HG02798 (cell line): Measurements from ENCODE around the gene DNAH10.
"Not testable (repeated sequence)": the region's sequence is repeated elsewhere in the genome, so short reads cannot be mapped to it uniquely, and the experiment has no call there.

Source experiments
- ATAC-seq: cut with Tn5 transposase; IDR thresholded peaks from one replicate; pipeline ENCODE4 v1.9.1; 2021; ENCODE audit warnings: mild to moderate bottlenecking; ENCODE audit not compliant: unreplicated experiment, poor library complexity

The DNAH10 gene

DNA sequence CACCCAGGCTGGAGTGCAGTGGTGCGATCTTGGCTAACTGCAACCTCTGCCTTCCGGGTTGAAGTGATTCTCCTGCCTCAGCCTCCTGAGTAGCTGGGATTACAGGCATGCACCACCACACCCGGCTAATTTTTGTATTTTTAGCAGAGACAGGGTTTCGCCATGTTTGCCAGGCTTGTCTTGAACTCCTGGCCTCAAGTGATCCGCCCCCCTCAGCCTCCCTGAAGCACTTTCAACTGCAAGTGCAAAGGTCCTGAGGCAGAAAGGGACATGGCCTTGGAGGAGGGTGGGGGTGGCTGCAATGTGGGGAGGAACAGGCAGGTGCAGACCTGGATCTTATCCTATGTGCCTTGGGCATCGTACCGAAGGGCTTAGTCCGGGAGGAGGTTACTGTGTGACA, 27.3 kb downstream of the DNAH10 start:
- not testable (repeated sequence) for ATAC-seq

DNA sequence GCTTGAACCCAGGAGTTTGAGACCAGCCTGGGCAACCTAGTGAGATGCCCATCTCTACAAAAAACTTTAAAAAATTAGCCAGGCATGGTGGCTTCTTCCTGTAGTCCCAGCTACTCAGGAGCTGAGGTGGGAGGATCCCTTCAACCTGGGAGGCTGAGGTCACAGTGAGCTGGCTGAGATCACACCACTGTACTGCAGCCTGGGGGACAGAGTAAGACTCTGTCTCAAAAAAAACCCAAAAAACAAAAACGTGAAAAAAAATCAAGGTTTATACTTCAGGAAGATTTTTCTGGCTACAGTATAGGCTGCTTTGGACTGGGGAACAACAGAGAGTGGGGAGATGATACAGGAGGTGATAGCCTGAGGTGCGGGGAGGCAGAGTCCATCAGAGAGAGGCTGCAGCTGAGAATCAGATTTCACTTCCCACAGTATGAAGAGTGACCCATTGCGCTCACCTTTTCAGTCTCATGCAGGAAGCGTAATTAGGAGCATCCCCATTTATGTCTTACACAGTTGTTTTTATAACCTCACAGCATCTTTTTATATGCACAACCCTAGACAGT, 28.9 kb downstream of the DNAH10 start:
- no peak for ATAC-seq

DNA sequence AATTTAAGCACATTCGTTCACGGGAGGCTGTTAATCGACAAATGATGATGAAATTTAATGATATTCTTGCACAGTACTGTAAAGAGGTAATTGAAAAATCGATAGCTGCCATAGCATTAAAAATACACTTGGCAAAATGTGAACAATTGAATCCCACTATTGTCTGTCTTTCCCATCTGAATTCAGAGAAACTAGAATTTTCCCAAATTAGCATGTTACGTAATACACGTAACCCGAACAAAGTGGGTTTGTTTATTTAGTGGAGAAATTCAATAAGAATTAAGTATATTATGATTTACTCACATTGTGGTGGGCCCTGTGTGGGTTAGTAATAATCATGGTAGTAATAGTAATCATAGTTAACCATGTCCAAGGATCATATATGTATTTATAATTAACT, 31.9 kb downstream of the DNAH10 start:
- no peak for ATAC-seq

DNA sequence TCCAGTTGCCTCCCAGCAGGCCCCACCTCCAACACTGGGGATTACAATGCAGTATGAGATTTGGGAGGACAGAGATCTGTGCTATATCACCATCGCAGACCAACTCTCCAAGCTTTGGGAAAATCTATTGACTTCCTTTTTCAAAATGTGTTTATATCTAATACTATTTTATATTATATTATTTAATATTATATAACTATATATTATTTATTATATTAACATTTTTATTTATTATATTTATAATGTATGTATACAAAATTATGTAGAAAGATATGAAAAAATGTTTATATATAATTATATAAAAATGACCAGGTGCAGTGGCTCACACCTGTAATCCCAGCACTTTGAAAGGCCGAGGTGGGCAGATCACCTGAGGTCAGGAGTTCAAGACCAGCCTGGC, 36.4 kb downstream of the DNAH10 start:
- no peak for ATAC-seq

DNA sequence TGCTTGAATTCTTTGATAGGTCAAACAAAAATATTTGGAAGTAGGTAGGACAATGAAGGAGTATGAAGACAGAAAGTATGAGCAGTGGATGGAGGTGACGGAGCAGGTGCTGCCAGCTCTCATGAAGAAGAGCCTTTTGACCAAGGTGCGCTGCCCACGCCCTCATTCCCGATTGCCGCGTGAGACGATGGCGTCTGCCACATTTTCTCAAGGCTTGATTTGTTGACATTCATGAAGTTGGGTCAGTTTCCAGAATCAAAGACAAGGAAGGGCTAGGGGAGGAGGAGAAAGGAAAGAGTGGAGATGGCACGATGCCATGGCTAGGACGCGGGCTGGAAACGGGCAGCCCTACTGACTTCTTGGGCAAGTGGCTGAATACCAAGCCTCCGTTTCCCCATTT, 37.1 kb downstream of the DNAH10 start:
- no peak for ATAC-seq

DNA sequence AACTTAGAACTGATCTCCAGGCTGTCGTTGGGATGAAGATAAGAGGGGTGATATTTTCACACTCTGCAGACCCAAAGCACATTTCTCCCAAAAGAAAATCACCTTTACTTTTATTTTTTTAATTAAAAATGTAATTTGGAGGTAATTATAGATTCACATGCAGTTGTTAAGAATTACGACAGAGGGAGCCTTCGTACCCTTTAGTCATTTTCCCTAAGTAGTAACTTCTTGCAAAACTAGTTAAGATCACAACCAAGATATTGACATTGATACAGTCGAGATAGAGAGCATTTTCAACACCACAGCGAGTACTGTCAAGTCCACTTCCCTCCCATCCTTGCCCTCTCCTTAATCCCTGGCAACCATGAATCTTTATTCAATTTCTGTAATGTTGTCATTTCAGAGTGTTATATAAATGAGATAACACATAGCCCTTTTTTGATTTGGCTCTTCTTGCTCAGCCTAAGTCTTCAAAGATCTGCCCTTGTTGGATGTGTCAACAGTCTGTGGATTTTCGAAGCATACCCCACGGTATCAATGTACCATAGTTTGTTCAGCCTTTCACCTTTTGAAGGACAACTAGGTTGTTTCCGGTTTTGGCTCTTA, 39.6 kb downstream of the DNAH10 start:
- ATAC-seq: no peak

DNA sequence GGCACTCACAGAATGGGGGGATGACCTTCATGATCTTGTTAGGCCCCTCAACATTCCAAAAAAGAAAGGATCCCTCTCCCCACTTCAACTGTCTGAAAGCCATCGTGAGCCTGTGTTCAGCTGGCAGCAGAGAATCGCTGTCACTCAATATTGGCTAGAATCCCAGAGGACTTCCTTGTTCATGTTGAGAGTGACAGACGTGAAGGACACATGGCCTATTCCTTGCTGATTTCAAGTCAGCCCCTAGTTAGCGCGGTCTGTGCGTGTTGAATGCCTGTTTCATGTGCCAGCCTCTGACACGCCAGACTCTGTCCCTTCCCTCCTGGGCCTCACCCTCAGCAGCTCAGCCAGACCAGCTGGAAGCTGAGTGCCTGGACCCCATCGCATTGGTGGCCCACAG, 43.1 kb downstream of the DNAH10 start:
- ATAC-seq: no peak

DNA sequence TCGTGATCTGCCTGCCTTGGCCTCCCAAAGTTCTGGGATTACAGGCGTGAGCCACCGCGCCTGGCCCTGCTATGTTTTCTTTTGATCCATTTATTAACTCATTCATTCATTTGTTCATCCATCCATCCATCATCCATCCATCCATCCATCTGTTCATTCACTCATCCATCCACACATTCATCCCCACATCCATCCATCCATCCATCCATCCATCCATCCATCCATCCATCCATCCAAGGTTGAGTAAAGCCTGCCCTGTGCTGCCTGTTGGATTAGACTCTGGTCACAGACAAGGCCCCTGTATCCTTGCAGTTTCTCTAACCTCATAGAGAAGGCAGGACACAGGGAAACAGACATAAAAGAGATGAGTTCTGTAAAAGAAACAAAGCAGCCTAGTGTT, 44.9 kb downstream of the DNAH10 start:
- no peak for ATAC-seq

DNA sequence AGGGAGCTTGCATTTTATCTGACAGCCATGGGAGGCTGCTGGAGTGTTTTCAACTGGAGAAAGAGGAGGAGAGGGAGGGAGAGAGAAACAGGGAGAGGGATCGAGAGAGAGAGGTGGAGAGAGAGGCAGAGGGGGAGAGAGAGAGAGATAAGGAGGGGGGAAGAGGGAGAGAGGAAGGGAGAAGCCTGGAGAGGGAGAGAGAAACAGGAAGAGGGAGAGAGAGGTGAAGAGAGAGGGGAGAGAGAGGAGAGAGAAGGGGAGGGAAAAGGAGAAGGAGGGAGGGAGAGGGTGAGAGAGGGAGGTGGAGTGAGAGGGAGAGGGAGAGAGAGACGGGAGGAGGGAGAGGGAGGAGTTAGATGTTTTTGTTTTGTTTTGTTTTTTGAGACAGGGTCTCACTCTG, 45.6 kb downstream of the DNAH10 start:
- no peak for ATAC-seq

DNA sequence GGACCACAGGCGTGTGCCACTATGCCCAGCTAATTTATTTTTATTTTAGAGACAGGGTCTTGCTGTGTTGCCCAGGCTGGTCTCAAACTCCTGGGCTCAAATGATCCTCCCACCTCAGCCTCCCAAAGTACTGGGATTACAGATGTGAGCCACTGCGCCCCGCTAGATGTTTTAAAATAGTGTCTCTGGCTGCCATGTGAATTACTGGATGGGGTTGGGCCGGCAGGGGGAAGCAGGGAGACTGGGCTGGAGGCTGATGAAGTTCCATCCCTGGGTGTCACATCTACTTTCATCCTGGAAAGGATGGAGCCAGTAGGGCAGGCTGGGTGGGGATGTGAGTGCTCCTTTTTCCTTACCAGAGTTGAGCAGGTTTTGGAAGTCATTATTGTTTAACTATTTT, 46.1 kb downstream of the DNAH10 start:
- ATAC-seq: no peak

DNA sequence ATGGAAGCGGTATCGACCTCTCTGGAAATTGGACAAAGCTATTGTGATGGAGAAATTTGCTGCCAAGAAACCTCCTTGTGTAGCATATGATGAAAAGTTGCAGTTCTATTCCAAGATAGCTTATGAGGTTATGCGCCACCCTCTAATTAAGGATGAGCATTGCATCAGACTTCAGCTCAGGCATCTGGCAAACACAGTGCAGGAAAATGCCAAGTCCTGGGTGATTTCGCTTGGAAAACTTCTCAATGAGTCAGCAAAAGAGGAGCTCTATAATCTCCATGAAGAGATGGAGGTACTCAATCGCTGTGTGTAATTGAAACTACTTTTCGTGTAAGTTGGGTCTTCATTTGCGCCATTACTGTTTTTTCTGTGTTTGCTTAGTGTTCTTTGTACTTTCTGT, 51.2 kb downstream of the DNAH10 start:
- no peak for ATAC-seq

DNA sequence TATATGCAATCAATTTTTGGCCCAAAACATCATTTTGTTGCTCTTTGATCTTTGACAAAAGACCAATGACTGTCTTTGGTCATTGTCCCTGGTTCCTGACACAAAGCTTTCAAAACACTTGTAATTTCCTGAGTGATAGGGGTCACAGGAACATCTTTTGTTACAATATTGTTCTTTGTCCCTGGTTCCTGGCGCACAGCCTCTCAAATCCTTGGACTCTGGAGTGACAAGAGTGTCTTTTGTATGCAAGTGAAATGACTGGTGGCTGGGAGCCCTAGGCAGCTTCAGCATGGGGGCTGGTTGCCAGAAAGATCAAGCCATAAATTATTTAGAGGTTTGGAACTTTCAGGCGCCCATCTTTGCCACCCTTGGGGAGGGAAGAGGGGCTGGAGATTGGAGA, 53.9 kb downstream of the DNAH10 start:
- no peak for ATAC-seq

DNA sequence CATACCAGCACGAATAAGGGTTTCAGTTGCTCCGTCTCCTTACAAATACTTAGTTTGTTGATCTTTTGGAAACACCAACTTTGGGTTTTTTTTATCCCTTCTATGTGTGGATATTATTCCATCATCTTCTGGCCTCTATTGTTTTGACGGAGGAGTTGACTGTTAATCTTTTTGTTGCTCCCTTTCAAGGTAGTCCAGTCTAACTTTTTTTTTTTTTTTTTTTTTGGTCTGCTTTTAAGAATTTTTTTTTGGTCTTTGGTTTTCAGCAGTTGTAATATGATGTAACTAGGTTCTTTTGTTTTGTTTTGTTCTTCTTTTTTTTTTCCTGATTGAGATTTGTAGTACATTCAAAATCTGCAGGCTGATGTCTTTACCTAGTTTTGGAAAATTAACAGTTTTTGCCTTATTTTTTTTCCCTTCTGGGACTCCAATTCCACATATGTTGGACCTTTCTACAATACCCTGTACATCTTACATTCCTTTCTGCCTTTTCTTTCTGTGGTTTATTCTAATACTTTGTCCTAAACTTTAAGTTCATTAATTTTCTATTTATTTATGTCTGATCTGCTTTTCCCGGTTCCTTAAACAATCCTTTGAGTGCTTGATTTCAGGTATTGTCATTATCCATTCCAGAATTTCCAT, 54.9 kb downstream of the DNAH10 start:
- ATAC-seq: no peak

DNA sequence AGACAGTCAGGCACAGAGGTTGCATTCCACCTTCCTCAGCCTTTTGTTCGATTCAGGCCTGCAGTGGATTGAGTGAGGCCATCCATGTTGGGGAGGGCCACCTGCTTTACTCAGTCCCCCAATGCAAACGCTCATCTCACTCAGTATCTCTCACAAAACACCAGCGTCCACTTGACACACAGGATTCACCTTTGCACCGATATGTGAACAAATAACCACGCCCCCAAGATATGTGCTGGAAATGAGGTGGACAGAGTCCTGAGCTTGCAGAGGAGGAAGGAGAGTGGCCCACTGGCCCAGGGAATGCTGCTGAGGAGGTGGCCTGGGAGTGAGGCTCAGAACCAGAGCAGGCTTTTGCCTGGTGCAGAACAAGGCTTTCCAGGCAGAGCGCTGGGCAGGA, 60.7 kb downstream of the DNAH10 start:
- ATAC-seq: no peak

DNA sequence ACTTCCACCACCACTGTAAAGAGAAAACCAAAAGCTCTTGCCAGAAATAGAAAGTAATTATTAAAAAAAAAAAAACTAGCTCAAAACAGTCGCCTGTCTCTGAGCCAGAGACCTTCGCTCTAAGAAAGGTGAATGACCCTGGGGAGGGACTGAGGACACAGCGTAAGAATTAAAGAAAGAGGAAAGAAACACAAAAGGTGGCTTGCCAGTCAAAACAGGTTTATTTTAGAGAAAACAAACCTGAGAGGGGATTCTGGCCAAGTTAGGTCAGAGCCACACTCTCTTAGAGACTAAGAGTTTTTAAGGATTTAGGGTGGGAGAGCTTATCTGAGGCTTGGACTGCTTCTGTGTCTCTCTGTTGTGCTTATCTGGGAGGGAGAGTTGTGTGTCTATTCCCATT, 66.0 kb downstream of the DNAH10 start:
- ATAC-seq: no peak

DNA sequence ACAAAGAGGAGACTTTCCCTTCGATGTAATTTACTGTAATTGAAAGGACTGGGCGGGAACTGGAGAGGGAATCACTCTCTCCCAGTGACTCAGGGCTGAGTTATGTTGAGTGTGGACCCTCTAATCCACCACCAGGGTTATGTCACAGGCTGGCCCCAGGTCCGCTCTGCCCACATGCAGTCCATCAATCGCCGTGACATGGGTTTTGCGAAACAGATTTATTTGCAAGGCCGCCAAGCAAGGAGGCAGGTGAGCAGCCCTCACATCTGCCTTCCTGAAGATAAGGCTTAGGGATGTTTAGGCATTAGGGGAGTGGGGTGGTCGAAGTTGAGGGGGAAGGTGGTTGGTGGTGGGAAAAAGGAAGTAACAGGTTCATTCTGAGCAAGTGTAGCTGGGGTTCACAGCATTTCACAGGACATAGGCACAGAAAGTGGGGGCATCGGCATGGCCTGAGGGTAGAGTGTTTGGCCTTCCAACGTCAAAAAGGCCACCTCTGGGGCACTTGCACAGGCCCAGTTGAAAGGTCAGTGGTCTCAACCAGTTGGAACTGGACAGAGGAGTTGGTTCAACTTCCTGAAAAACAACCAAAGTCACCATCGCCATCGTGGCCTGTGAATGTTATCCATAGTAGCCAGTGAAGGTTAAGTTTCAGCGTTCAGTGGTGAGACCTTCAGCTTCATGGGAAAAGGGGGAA, 66.9 kb downstream of the DNAH10 start:
- no peak for ATAC-seq

DNA sequence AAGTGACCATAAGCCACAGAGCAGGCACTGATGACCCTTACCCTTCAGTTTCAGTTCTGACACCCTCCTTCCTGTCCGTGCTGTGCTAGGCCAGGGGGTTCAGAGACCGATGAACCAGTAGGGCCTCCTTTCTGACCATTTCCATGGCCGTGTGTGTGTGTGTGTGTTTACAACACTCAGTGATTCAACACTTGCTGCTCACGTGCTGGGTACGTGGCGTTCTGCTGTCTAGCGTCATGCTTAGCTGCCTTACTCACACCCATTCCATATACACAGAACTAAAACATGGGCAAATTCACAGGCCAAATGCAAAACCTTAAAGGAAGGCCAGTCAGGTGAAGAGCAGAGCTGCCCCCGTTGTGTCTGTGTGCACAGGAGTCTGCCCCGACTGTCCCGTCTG, 67.5 kb downstream of the DNAH10 start:
- no peak for ATAC-seq

DNA sequence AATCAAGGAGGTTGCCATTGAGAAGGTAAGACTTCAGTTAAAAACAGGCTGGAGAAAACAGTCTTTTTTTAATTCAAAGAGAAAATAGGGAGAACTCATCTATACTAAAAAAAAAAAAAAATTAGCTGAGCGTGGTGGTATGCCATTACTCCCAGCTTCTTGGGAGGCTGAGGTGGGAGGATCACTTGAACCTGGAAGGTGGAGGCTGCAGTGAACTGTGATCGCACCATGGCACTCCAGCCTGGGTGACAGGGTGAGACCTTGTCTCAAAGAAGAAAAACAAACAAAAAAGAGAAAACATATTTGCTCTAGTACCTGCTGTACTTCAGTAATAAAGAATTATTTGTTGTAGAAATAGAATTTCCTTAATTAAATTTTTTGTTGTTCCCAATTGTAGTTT, 68.6 kb downstream of the DNAH10 start:
- ATAC-seq: no peak

DNA sequence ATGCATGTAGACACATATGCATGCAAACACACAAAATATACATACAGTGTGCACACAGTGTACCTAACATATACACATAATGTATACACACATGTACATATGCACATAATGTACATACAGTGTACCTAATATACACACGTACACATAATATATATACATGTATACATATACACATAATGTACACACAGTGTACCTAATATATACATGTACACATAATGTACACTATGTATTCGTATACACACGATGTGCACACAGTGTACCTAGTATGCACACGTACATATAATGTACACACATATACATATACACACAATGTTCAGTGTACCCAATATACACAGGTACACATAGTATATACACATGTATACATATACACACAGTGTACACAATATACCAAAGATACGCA, 70.0 kb downstream of the DNAH10 start:
- ATAC-seq: no peak

DNA sequence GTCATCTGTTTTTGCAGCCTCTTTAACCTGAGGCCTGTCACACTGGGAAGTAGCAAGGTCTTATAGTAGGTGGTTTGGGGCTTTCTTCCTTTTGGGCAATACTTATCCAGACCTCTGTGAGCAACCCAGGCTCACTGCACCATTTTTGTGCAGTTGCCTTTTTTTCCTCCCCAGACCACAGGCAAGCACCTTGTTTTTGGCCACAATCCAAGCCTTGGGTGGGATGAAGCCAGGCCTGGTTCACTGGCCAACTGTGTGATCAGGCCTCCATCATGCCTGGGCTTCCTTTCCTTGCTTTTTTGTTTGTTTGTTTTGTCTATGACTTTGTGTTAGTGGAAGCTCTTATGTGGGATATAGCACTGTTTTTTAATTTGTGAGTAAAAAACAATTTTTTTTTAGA, 71.7 kb downstream of the DNAH10 start:
- ATAC-seq: no peak

DNA sequence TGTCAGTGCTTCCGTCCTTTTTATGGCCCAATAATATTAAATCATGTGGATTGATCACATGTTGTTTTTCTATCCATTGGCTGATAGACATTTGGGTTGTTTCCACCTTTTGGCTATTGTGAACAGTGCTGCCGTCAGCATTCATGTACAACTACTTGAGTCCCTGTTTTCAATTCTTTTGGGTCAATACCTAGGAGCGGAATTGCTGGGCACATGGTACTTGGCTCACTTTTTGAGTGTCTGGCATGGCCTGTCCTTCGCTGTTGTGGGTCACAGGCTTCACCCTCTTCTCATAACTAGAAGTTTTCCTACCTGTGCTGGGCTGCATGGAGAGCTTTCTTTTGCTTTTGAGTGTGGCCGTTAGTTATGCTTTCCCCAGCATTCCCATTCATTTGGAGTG, 72.7 kb downstream of the DNAH10 start:
- no peak for ATAC-seq

DNA sequence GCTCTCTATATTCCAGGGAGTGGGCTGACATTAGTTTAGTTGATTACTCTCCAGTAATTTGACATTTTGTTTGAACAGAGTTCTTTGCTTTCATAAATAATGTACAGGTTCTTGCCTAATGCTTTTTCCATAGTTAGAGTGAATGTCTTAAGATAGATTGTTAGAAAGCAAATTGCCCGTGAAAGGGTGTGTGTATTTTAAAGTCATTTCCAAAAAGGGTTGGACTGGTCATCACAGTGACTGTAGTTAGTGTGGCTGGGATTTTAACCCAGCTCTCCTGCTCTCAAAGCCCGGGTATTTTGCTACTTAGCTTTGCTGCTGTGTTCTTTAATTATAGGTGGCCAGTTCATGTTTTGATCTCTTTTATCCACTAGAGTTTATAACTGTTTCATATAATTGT, 74.2 kb downstream of the DNAH10 start:
- ATAC-seq: no peak
